KMS-11 (cell line): Measurements from ENCODE around the gene DGAT2.

Source experiments
- H2AFZ ChIP-seq: fragments of 200-600 bp; sonication (generic); 2 replicates; pipeline ENCODE4 v1.6.1; 2016; ENCODE audit warnings: antibody characterized with exemption, mixed run types, low read depth
- H3K27ac ChIP-seq: fragments of 200-600 bp; sonication (generic); 2 replicates; pipeline ENCODE4 v1.6.1; 2016; ENCODE audit warnings: mild to moderate bottlenecking, mixed run types
- H3K27me3 ChIP-seq: fragments of 200-600 bp; sonication (generic); 2 replicates; pipeline ENCODE4 v1.6.1; 2017; ENCODE audit warnings: mild to moderate bottlenecking, low read depth, mixed run types, moderate library complexity; ENCODE audit not compliant: insufficient read depth
- H3K36me3 ChIP-seq: fragments of 200-600 bp; sonication (generic); 2 replicates; pipeline ENCODE4 v1.6.1; 2017; ENCODE audit warnings: mild to moderate bottlenecking, mixed run types; ENCODE audit not compliant: insufficient read depth
- H3K4me1 ChIP-seq: fragments of 200-600 bp; sonication (generic); 2 replicates; pipeline ENCODE4 v1.6.1; 2016; ENCODE audit warnings: mild to moderate bottlenecking, low read depth, mixed run types; ENCODE audit not compliant: poor library complexity, severe bottlenecking
- H3K4me2 ChIP-seq: fragments of 200-600 bp; sonication (generic); 2 replicates; pipeline ENCODE4 v1.7.0; 2016; ENCODE audit warnings: mild to moderate bottlenecking, mixed run types
- H3K4me3 ChIP-seq: fragments of 200-600 bp; sonication (generic); IDR thresholded peaks from 2 replicates; pipeline ENCODE4 v1.6.1; 2017; ENCODE audit warnings: low read depth, low read length, mixed read lengths; ENCODE audit not compliant: insufficient read depth
- H3K79me2 ChIP-seq: fragments of 200-600 bp; sonication (generic); 2 replicates; pipeline ENCODE4 v1.6.1; 2016; ENCODE audit warnings: low read depth, mixed run types; ENCODE audit not compliant: insufficient read depth
- H3K9ac ChIP-seq: fragments of 200-600 bp; sonication (generic); 2 replicates; pipeline ENCODE4 v1.6.1; 2016; ENCODE audit warnings: mild to moderate bottlenecking, mixed run types
- H4K20me1 ChIP-seq: fragments of 200-600 bp; sonication (generic); 2 replicates; pipeline ENCODE4 v1.6.1; 2016; ENCODE audit warnings: mild to moderate bottlenecking, mixed run types; ENCODE audit not compliant: insufficient read depth
- TF ChIP-seq, protein P1 (sequence below): fragments of 200-600 bp; sonication (generic); conservative IDR thresholded peaks from 2 replicates; pipeline ENCODE4 v1.6.1; 2017; ENCODE audit warnings: low read depth, mild to moderate bottlenecking, antibody characterized with exemption, low read length, moderate library complexity, mixed read lengths

The DGAT2 gene

DNA sequence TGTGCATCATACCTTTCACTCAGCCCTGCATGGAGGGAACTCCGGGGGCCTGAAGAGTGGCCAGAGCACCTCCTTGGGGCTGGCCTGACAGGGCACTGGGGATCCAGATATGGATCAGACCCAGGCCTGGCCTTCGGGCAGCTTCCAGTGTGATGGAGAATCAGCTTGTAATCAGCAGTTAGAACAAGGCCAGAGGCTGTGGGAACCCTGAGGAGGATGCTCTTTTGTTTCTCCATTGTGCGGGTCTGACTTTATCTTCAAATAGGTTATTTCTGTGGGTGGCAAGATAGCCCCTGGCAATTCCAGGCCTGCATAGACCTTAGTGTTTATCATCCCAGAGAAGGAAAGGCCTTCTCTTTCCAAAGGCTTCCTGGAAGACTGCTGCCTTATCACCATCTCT lies 12.3 kb downstream of the DGAT2 start:
- Histone ChIP-seq H3K9ac (no peak overlapping the region), H3K4me1 (no peaks in the 10 kb centered on the region), H3K4me2 (no peak overlapping the region), H3K79me2 (no peaks in the 10 kb centered on the region), H3K4me3 (no peak overlapping the region), H4K20me1 (no peaks in the 10 kb centered on the region), H2AFZ (no peak overlapping the region), H3K27me3 (no peaks in the 10 kb centered on the region), H3K27ac (no peak overlapping the region), H3K36me3 (no peaks in the 10 kb centered on the region)
- TF ChIP-seq, protein P1, sequence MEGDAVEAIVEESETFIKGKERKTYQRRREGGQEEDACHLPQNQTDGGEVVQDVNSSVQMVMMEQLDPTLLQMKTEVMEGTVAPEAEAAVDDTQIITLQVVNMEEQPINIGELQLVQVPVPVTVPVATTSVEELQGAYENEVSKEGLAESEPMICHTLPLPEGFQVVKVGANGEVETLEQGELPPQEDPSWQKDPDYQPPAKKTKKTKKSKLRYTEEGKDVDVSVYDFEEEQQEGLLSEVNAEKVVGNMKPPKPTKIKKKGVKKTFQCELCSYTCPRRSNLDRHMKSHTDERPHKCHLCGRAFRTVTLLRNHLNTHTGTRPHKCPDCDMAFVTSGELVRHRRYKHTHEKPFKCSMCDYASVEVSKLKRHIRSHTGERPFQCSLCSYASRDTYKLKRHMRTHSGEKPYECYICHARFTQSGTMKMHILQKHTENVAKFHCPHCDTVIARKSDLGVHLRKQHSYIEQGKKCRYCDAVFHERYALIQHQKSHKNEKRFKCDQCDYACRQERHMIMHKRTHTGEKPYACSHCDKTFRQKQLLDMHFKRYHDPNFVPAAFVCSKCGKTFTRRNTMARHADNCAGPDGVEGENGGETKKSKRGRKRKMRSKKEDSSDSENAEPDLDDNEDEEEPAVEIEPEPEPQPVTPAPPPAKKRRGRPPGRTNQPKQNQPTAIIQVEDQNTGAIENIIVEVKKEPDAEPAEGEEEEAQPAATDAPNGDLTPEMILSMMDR, result no peak

DNA sequence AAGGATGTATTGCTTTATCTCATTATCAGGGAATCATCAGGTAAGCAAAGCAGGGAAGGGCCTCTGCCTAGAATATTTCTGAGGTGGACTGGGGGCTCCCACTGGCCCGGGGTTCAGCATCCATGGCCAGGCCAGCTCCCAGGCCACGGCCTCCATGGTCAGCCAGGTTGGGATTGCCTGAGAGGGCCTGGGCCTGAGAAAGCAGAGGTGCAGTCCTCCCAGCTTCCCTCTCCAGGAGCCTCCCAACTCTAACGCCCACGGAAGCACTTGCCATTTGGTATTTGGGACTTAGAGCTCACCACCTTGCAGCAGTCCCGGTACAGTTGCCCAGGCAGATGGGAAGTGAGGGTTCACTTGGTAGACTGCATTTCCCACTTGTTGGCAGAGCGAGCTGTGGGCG lies 12.7 kb downstream of the DGAT2 start:
- Histone ChIP-seq H3K4me1 (no peaks in the 10 kb centered on the region), H3K27me3 (no peaks in the 10 kb centered on the region), H3K27ac (no peak overlapping the region), H2AFZ (no peak overlapping the region), H3K9ac (no peak overlapping the region), H3K79me2 (no peaks in the 10 kb centered on the region), H3K36me3 (no peaks in the 10 kb centered on the region), H3K4me3 (no peak overlapping the region), H3K4me2 (no peak overlapping the region), H4K20me1 (no peaks in the 10 kb centered on the region)
- TF ChIP-seq, protein P1, result no peak

DNA sequence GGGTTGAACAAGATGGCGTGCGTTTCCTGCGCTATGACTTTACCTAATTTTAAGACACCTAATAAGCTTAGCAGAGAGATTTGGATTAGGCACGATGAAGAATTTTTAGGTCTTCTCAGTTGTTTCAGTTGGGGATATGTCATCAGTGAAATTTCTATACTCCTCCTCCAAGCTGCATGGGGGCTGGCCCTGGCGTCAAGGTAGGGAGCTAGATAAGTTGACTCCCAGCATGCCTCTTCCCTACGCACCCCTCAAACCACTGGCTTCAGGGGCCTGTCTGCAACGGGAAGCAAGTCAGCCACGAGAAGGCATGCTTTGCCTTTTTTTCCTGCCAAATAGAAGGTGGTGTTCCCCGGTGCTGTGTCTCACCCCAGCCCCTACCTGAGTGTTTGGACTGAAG lies 13.3 kb downstream of the DGAT2 start:
- Histone ChIP-seq H3K27me3 (no peaks in the 10 kb centered on the region), H3K9ac (no peak overlapping the region), H3K4me3 (no peak overlapping the region), H3K4me2 (no peak overlapping the region), H2AFZ (no peak overlapping the region), H3K79me2 (no peaks in the 10 kb centered on the region), H3K4me1 (no peaks in the 10 kb centered on the region), H4K20me1 (no peaks in the 10 kb centered on the region), H3K36me3 (no peaks in the 10 kb centered on the region), H3K27ac (no peak overlapping the region)
- TF ChIP-seq, protein P1, result no peak

DNA sequence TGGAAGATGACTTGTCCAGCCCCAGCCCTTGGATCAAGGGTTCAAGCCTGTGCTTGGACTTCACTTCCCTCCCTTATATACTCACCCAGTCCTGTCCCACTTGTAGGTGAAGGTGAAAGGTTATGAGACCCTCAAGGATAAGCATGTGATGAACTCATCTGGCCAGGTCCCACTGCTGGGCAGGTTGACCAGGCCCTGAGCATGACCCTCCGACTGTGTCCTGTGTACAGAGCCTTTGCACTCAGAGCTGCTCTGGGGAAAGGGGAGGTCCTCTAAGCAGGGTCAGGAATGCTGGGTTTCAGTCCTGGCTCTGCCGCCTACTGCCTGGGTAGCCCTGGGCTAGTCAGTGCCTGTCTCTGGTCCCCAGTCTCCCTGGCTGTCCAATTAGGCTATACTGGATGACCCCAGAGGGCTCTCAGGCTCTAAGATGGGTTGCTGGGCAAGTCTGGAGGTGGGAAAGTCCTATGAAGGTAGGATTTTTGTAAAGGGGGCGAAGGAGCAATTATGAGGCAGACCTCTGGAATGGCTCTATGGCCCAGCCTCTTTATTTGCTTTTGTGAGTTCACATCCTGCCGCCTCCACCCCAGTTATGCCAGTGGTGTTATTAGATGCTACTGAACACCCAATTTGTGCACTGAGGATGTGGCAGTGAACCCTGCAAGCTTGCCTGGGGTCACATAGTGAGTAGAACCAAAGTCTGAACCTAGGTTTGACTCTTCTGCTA lies 14.1 kb downstream of the DGAT2 start:
- Histone ChIP-seq H3K4me3 (no peak overlapping the region), H3K9ac (no peak overlapping the region), H3K79me2 (no peaks in the 10 kb centered on the region), H3K27me3 (no peaks in the 10 kb centered on the region), H3K4me1 (no peaks in the 10 kb centered on the region), H4K20me1 (no peaks in the 10 kb centered on the region), H3K27ac (no peak overlapping the region), H2AFZ (no peak overlapping the region), H3K4me2 (no peak overlapping the region), H3K36me3 (no peaks in the 10 kb centered on the region)
- TF ChIP-seq, protein P1, result no peak
